Measurements from ENCODE around the gene NKX1-2. TPM values are rescaled to one million over a fixed set of nuclear protein-coding genes. Genes with fewer than 3 reads are reported as not detected.

The NKX1-2 gene
- not detected in 2 replicates for total RNA-seq

DNA sequence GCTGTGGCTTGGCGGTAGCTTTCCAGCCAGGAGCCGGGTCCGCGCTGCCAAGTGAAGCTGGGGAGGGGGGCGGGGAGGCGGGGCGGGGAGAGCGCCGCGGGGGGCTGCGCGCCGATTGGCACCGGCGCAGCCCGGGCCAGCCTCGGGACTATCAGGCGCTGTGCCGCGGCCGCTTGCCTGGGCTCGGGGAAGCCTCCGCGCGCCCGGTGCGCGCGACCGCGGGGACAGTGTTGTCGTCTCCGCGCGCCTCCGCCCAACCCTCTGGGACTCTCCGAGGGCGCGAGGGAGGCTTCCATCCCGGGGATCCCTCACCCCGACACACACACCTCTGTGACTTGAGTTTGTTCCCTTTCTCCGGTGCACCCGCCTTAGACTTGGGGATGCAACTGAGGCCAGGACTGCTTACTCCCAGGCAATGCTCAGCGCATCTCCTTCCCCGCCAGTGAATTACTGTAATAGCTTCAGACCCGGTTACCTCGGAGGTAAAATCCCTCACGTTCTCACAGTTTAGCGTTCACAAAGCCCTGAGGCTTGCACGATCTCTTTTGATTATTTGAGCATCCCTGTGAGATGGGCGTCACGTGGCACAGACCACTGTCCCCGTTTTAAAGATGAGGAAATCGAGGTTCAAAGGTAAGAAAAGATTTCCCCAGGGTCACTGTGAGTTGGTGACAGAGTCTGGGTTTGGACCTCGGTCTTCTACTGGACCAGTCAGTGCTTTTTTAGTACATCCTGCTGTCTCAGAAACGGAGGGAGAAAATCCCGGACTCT lies at the start of gene NKX1-2:
NKX1-2 (minus strand) TSS at position 24 of the 771 bp plus-strand sequence. CDS start 92 bp downstream, outside the sequence.

DNA sequence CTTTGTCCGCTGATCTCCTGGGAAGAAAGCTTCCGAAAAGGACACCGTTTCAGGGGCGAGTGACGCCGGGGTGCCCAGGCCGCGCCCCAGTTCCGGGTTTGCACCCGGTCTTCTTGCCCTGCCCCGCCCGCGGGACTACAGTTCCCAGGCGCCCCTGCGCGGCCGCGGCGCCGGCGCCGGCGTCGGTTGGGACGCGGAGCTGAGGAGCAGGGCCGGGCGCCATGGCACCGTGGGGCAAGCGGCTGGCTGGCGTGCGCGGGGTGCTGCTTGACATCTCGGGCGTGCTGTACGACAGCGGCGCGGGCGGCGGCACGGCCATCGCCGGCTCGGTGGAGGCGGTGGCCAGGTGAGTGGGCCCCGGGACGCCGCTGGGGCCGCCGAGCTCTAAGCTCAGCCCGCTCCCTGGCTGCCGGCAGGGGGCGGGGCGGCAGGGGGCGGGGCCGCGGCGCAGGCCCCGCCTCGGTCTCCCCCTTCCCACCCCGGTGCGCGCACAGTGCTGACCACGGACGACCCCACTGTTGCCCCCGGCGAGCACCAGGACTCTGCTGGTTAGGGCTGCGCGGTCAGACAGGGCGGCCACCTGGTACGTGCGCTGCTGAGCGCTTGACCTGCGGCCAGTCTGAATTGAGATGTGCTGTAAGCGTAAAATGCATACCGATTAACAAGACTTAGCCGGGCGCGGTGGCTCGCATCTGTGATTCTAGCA lies 12.0 kb upstream of the NKX1-2 start, which contains the start of gene LHPP:
LHPP (plus strand) TSS at position 182 of the 706 bp plus-strand sequence; CDS start at position 222, 40 bp downstream.

DNA sequence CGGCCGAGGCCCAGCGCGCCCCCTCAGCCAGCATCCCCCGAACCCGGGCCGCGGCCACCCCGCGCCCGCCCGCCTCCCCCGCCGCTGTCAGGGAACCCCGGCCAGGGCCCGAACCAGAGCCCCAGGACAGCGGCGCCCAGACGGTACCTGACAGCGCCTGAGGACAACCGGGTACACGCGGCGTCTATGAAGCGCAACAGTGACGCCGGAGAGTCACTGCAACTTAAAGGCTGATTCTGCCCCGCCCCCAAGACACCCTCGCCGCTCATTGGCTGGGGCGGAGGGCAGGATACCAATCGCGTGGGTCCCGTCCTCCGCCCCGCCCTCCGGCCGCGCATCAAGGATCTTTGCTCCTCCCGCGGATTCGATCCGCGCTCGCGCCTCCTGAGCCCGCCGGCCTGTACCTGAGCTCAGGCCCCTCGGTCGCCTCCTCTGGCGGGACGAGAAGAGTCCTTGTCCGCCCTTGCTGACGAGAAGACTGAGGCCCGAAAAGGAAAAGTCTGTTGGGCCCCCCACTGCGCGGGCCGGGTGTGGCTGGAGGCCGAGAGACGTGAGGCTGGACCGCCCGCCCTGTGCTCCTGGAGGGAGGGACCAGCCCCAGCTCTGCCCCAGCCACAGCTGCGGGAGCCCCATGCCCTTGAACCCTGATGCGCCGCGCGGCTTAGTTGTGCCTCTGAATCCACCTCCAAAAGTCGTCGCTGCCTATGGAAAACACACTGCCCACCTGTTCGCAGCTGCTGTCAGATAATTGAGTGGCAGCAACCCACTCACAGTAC lies 30.9 kb downstream of the NKX1-2 start, which contains the start of gene OAT:
OAT (minus strand) TSS at position 198 of the 776 bp plus-strand sequence. CDS start 6,752 bp downstream, outside the sequence.

Other genes with a start within 250 kb of the NKX1-2 start
- 124 and 143 TPM in 2 replicates for gene OAT, start 31.1 kb downstream of the NKX1-2 start, total RNA-seq
- 5.6 and 5.8 TPM in 2 replicates for gene LHPP, start 11.8 kb upstream of the NKX1-2 start, total RNA-seq